Dedifferentiated amniotic fluid mesenchymal stem cell (primary cell): ENCODE data around the gene PCNX1.
"Not testable (repeated sequence)": the region's sequence is repeated elsewhere in the genome, so short reads cannot be mapped to it uniquely, and the experiment has no call there.

Experiments used
- DNase-seq: peaks from one replicate; pipeline ENCODE4 v3.0.0-alpha.2; 2016; ENCODE audit errors: extremely low spot score

PCNX1 gene

GRCh38 chr14:70907176-70907995 is at the start of gene PCNX1:
PCNX1 (plus strand) TSS chr14:70907459; CDS start chr14:70907851, 392 bp downstream.
- peak; percentile 77 for DNase-seq

GRCh38 chr14:70857496-70857890 is 49.8 kb upstream of the PCNX1 start:
- no peak for DNase-seq

- no peak for DNase-seq
Measured at GRCh38 chr14:70858641-70859040, 48.6 kb upstream of the PCNX1 start.

GRCh38 chr14:70866992-70867391 is 40.3 kb upstream of the PCNX1 start:
- not testable (repeated sequence) for DNase-seq

GRCh38 chr14:70871001-70871400 is 36.3 kb upstream of the PCNX1 start:
- no peak for DNase-seq

GRCh38 chr14:70871863-70872677 is 35.2 kb upstream of the PCNX1 start:
- DNase-seq, result no peak

- DNase-seq, result no peak
Measured at GRCh38 chr14:70872678-70873020, 34.6 kb upstream of the PCNX1 start.

- DNase-seq, result no peak
Measured at GRCh38 chr14:70873627-70874026, 33.6 kb upstream of the PCNX1 start.

- not testable (repeated sequence) for DNase-seq
Measured at GRCh38 chr14:70875811-70876460, 31.3 kb upstream of the PCNX1 start.

GRCh38 chr14:70879448-70879847 is 27.8 kb upstream of the PCNX1 start:
- DNase-seq, result no peak

GRCh38 chr14:70880888-70881287 is 26.4 kb upstream of the PCNX1 start:
- not testable (repeated sequence) for DNase-seq

GRCh38 chr14:70881549-70882177 is 25.6 kb upstream of the PCNX1 start:
- no peak for DNase-seq

GRCh38 chr14:70882776-70883492 is 24.3 kb upstream of the PCNX1 start:
- DNase-seq, result no peak

- DNase-seq, result no peak
Measured at GRCh38 chr14:70884595-70885342, 22.5 kb upstream of the PCNX1 start.

- no peak for DNase-seq
Measured at GRCh38 chr14:70885343-70886022, 21.8 kb upstream of the PCNX1 start.

GRCh38 chr14:70886421-70887206 is 20.6 kb upstream of the PCNX1 start:
- DNase-seq, result no peak

GRCh38 chr14:70887207-70887681 is 20.0 kb upstream of the PCNX1 start:
- DNase-seq, result no peak

GRCh38 chr14:70887737-70888499 is 19.3 kb upstream of the PCNX1 start:
- no peak for DNase-seq
